IPS-15b (cell line): ENCODE results near the gene SRGAP2.
"Not testable (repeated sequence)": the region's sequence is repeated elsewhere in the genome, so short reads cannot be mapped to it uniquely, and the experiment has no call there.

Experiments used
- H3K27me3 ChIP-seq: one replicate; pipeline ENCODE4 v1.6.1; 2013; ENCODE audit warnings: low read length; ENCODE audit not compliant: control insufficient read depth, insufficient read depth
- H3K36me3 ChIP-seq: one replicate; pipeline ENCODE4 v1.6.1; 2013; ENCODE audit warnings: low read length; ENCODE audit not compliant: control insufficient read depth, insufficient read depth
- H3K4me1 ChIP-seq: one replicate; pipeline ENCODE4 v1.6.1; 2013; ENCODE audit warnings: mild to moderate bottlenecking, low read length; ENCODE audit not compliant: control insufficient read depth, insufficient read depth
- H3K4me3 ChIP-seq: one replicate; pipeline ENCODE4 v1.5.1; 2013; ENCODE audit warnings: low read depth, low read length
- H3K9ac ChIP-seq: one replicate; pipeline ENCODE4 v1.6.1; 2013; ENCODE audit warnings: low read depth, mild to moderate bottlenecking, low read length
- H3K9me3 ChIP-seq: one replicate; pipeline ENCODE4 v1.6.1; 2013; ENCODE audit warnings: mild to moderate bottlenecking, low read length; ENCODE audit not compliant: control insufficient read depth, insufficient read depth

The SRGAP2 gene

DNA sequence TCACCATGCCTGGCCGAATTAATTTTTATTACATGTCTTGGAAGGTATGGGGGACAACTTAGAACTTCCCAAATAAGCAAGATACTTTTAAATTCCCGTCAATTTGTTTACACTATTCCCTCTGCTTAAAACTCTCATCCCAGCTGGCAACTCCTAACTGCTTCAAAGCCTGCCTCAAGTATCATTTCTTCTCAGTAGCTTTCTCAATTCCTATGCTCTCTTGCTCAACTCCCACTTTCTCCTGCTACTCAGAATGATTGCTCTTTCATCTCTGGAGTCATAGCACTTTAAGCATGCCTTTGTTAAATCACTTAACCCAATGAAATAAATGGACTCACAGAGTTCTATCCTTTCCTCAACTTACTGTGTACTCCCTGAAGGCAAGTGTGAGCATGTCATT lies 19.6 kb upstream of the SRGAP2 start:
- H3K4me1 ChIP-seq, H3K27me3 ChIP-seq, H3K36me3 ChIP-seq, H3K9me3 ChIP-seq, H3K4me3 ChIP-seq, H3K9ac ChIP-seq: not testable (repeated sequence)

DNA sequence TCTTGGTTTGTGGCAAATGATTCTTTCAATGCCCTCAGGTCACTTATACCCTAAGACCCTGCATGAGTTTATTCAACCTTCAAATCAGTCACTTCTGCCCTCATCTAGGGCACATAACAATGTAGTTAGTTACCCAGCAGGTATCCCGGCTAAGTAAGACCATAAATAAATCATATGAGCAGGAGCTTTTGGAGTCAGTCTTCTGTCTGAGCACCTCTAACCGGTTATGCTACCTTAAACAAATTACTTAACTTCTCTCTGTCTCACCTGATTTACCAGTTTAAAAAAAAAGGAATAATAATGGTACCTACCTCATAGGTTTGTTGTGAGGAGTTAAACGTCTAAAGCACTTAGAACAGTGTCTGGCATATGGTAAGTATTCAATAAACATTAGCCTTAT lies 17.6 kb upstream of the SRGAP2 start:
- H3K27me3 ChIP-seq, H3K4me1 ChIP-seq, H3K4me3 ChIP-seq, H3K9me3 ChIP-seq, H3K9ac ChIP-seq, H3K36me3 ChIP-seq: not testable (repeated sequence)

DNA sequence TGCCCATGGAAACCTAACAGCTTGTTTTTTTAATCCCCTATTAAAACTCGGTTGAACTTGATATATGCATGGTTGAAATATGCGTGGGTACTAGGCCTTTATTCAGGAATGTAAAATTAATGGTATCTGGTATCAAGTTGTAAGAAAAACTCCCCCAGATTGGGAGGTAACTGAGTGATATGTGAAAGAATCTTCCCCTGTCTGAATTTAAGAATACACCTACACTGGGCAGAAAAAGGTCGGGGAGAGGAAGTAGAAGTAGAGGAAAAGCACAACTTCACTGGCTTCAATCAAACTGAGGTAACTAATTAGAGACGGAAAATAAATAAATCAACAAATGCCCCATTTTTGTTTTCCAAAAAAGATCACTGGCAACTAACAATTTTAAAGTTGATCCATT lies 16.5 kb upstream of the SRGAP2 start:
- H3K9ac ChIP-seq, H3K4me3 ChIP-seq, H3K4me1 ChIP-seq, H3K27me3 ChIP-seq, H3K9me3 ChIP-seq, H3K36me3 ChIP-seq: not testable (repeated sequence)

DNA sequence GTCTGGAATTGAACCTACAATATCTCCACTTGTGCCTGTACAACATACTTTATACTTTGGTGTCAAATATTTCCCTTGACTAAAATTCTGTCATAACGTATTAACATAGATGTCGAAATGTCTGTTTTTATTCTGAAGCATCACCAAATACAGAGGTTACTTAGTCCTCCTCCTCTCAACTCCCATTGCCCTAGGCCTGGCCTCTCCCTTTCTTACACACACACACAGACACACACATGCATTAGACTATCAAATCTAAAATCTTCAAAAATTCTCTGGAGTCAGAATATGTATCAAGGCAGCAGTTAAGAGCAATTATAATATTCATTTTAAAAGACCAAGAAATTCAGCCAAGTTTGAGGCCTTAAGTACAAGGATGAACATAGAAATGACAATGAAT lies 8.2 kb upstream of the SRGAP2 start:
- not testable (repeated sequence) for H3K4me1 ChIP-seq, H3K27me3 ChIP-seq, H3K36me3 ChIP-seq, H3K4me3 ChIP-seq, H3K9me3 ChIP-seq, H3K9ac ChIP-seq

DNA sequence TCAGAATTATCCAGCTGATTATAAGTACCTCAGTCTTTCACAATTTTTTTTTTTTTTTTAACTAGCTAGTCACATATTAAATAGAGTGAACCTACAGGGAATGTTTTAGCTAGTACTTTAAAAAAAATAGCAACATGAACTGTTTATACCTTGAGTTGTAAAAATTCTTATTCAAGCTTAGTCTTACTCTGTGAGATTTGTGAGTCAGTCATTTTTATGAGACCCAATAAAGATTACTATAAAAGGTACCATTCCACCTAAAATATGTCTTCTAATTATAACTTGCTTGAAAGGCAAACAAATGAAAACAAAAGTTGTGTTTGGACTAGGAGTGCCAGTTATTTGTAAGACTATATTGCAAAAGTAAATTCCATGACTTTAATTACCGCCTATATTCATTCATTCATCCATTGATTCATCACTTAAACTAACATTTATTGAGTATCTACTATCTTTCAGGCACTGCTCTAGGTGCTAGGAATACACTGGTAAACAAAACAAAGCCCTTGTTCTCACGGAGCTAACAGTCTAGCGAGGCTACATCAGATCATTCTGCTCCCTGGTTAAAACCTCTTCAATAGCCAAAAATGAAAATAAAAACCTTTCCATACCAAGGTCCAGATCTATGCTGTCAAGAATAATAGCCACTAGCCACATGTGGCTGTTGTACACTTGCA lies 6.5 kb upstream of the SRGAP2 start:
- H3K4me3 ChIP-seq, H3K36me3 ChIP-seq, H3K9me3 ChIP-seq, H3K9ac ChIP-seq, H3K27me3 ChIP-seq, H3K4me1 ChIP-seq: not testable (repeated sequence)

DNA sequence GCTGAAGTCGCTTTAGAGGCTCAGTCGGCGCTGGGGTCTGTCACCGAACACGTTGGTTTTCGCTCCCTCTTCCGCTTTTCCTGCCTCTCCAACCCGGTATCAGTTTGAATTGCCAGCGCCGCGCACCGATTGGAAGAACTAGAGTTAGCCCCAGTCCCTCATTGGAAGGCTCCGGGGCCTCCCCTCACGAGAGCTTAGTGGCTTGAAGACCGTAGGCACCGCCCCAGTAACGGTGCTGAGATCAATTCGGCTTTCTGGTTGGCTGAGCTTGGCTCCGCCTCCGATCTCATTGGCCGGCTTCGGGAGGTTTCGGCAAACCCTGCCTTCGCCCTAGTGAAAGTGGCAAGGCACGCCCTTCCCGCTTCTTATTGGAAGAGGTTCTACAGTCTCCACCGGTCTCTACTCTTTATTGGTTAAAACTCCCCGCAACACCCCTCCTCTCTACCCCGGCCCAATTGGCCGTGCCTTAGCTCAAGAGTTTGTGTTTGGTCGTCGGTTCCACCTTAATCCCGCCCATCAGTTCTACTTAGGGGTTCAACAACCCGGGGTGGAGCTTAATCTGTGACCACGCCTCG lies 465 bp upstream of the SRGAP2 start, which contains the start of gene FAM72A:
Gene FAM72A, minus strand, starts transcription at position 51 of the 575 bp plus-strand sequence. CDS start 814 bp downstream, outside the sequence.
- not testable (repeated sequence) for H3K9me3 ChIP-seq, H3K36me3 ChIP-seq, H3K9ac ChIP-seq, H3K27me3 ChIP-seq, H3K4me1 ChIP-seq
- peak within 1 kb of the TSS; percentile 39 for H3K4me3 ChIP-seq

DNA sequence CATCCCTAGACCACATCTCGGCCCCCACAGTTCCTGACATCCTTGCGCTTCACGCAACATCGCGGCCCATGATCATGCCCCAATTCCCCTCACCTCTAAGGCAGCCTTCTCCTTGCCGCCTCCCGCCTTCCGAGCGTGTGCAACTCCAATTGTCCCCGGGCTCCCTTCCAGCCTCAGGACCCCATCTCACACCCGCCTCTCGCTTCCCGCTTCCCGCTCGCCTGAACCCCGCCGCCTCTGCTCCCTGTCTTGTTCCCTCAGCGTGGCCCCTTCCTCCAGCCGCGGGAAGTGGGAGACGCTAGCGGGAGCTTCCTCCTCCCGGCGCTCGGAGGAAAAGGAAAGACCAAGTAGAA lies 794 bp downstream of the SRGAP2 start:
- H3K9ac ChIP-seq, H3K27me3 ChIP-seq, H3K4me1 ChIP-seq, H3K9me3 ChIP-seq, H3K36me3 ChIP-seq: not testable (repeated sequence)
- peak overlapping the region; percentile 41 for H3K4me3 ChIP-seq

DNA sequence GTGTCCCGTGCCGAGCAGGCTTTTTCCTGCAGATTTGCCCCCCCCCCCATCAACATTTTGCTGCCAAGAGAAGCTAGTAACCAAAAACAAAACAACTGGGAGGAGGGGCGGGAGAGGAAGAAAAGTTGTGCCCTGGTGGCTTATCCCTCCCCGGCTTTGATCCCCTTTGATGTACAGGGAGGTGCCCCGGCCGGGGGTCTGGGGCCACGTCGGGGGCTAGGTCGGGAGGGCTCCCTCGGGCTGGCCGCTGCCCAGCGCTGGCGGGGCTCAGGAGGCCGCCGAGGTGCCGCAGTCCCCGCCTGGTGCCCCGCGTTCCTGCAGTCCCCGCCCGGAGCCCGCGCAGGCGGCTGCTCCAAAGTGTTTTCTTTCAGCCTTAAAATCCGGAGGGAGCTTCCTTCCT lies 1.5 kb downstream of the SRGAP2 start:
- not testable (repeated sequence) for H3K9ac ChIP-seq, H3K4me3 ChIP-seq, H3K9me3 ChIP-seq, H3K27me3 ChIP-seq, H3K36me3 ChIP-seq, H3K4me1 ChIP-seq

DNA sequence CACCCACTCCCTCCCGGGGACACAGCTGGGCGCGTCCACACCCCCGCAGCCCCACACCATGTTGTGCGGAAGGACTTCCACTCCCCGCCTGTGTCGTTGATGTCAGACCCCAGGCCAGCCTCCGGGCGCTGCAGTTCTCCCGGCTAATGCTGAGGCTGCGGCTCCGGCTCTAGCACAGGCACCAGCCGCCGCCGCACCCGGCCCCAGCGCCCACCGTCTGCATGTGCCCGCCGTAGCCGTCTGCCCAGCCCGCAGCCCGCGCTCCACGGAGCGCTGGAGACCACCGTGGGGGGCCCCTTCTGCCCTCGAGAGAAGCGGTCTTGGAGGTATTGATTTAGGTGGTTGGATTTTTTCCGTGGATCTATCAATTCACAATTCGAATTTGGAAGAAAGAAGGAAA lies 2.2 kb downstream of the SRGAP2 start:
- not testable (repeated sequence) for H3K36me3 ChIP-seq, H3K4me1 ChIP-seq, H3K9ac ChIP-seq, H3K27me3 ChIP-seq, H3K9me3 ChIP-seq
- H3K4me3 ChIP-seq = peak overlapping the region; percentile 18

DNA sequence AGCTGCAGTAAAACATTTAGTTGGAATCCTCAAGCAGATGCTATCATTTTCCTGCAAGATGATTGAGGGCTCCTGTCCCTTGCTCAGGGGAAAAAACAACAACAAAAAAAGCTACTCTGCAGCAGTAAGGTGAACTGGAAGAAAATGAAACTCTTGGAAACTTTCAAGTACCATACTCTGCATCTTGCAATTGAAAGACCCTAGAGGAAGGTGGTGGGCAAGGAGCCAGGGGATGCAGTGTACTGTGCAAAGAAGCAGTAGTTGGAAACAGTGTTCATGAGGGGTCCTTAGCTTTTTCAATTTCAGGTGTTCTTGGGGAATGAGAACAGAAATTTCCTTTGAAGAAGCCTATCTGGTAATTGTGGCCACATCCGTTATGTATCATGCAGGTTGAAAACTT lies 7.5 kb downstream of the SRGAP2 start:
- not testable (repeated sequence) for H3K27me3 ChIP-seq, H3K4me1 ChIP-seq, H3K9me3 ChIP-seq, H3K4me3 ChIP-seq, H3K9ac ChIP-seq, H3K36me3 ChIP-seq

DNA sequence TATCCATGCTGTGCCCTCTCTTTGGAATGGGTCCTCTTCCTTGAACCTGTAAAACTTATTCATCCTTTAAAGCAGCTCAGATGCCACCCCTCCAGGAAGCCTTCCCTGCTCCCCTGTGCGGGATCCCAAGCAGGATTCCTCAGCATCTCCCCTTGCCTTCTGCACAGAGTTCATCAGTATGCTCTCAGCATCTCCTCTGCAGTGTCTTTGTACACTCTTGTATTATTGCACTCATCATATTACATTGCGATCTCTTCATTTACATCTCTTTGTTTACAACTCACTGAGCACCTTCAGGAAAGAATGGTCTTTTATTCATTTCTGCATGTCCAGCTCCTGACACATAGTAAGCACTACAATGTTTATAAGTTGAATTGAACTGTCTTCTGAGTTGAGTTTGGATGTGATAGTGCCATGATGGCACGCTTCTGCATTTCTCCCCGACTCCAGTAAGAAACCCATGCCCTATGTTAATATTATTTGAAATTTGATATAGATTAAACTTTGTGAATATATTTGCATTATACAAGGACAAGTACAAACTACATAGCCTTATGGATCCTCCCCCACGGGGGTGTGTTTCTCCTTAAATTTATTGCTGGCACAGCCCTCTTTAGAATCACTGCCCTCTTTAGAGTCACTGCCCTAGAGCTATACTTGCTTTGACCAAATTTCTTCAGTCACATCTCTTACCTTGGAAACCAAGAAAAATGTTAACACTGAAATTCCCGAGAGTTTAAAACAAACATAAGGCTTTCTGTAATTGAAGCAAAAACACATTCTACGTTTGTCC lies 12.5 kb downstream of the SRGAP2 start:
- H3K27me3 ChIP-seq, H3K9ac ChIP-seq, H3K4me3 ChIP-seq, H3K4me1 ChIP-seq, H3K36me3 ChIP-seq, H3K9me3 ChIP-seq: not testable (repeated sequence)

DNA sequence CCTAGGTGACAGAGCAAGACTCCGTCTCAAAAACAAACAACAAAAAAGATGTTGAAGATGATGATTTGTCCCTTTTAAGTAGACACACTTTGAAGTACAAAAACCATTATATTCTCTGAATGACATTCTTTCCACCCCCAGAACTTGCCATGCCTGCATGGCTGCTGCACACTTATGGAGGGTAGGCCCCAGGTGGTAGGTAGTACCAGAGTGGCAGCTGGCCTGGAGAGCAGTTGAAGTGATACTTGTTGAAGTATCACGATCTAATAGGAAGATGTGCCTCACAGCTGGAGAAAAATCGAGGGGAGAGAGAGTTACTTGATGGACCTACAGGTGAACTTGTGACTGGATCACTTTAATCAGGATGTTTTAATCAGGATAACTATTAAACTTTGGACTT lies 14.9 kb downstream of the SRGAP2 start:
- H3K9ac ChIP-seq, H3K4me3 ChIP-seq, H3K4me1 ChIP-seq, H3K27me3 ChIP-seq, H3K9me3 ChIP-seq, H3K36me3 ChIP-seq: not testable (repeated sequence)
